Left lung (tissue), 10 donors: Measurements from ENCODE around the gene PPFIBP2. TPM values are rescaled to one million over a fixed set of nuclear protein-coding genes. Genes with fewer than 3 reads are reported as not detected.

Experiments
- ATAC-seq: fragments of 200-7000 bp; cut with Tn5 transposase; one replicate; pipeline ENCODE4 v1.9.1; 2020; ENCODE audit warnings: moderate library complexity
- DNase-seq, 4 donors: peaks; one replicate each; pipeline ENCODE4 v3.0.0-alpha.2; 2013 to 2020
- H3K27ac ChIP-seq, 2 donors: fragments of 200-600 bp; sonication (generic) in 1 of 2; one replicate each; pipeline versions ENCODE4 v1.5.0 to v1.8.0; 2020 to 2021
- H3K27me3 ChIP-seq, 2 donors: fragments of 200-600 bp; sonication (generic) in 1 of 2; one replicate each; pipeline versions ENCODE4 v1.5.0 to v1.8.0; 2020 to 2021
- H3K36me3 ChIP-seq, 2 donors: fragments of 200-600 bp; sonication (generic) in 1 of 2; one replicate each; pipeline versions ENCODE4 v1.5.0 to v1.8.0; 2020 to 2021
- H3K4me1 ChIP-seq, 2 donors: fragments of 200-600 bp; one replicate each; pipeline ENCODE4 v1.8.0; 2021
- H3K4me3 ChIP-seq, 2 donors: fragments of 200-600 bp; sonication (generic) in 1 of 2; one replicate each; pipeline versions ENCODE4 v1.5.0 to v1.8.0; 2020 to 2021; ENCODE audit warnings: mild to moderate bottlenecking in 1 of 2
- H3K9me3 ChIP-seq, 2 donors: fragments of 200-600 bp; sonication (generic) in 1 of 2; one replicate each; pipeline versions ENCODE4 v1.5.0 to v1.8.0; 2020 to 2021
- intact Hi-C, 2 donors: fragments of 100-400 bp; cut with DNase I; formaldehyde crosslinking; loops; one replicate each; pipeline versions ENCODE4 v1.11.2 to v1.14.2; 2022
- polyA plus RNA-seq, 6 donors: library from polyadenylated mRNA; unstranded; fragments of 120-200 nt; gene quantifications; one replicate each; pipeline ENCODE4 v1.2.1, GENCODE V29; 2013; ENCODE audit not compliant: insufficient read length in 6 of 6
- total RNA-seq, 2 donors: library from RNA; stranded (reverse); fragmentation: NEBNext Ultra II Directional; extraction: Animal tissue kit (Norgen Biotek cat#: 25700); gene quantifications; one replicate each; pipeline ENCODE4 v1.2.1, GENCODE V29; 2021
- TF ChIP-seq, protein P1 (sequence below), 2 donors: fragments of 200-600 bp; sonication (generic) in 1 of 2; IDR thresholded peaks; one replicate each; pipeline versions ENCODE4 v1.5.0 to v1.8.0; 2021; ENCODE audit warnings: antibody characterized with exemption in 2 of 2
- donor health status: DM: no; HTN: yes; CAD: no.
- donor health status: DM: no; HTN: no; CAD: no.

The PPFIBP2 gene
- total and polyA plus RNA-seq, 8 donors, result 18.7 to 48.7 (median 37.3) TPM

DNA sequence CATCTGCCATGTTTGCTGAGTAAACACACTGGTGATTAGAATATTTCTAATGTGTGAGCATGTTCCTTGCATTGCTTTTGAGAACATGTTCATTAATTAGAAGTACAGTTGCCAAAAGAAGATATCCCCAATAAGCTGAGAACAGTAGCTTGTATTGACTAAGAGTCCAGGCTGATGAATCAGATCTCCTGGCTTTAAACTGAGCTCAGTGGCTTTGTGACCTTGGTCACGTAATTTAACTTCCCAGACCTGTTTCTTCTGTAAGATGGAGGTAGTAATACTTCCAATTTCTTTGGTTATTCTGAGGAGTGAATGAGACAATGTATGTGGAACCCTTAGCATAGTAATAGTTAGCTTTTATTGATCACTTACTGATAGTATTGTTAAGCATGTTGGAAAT, 97.6 kb downstream of the PPFIBP2 start:
- Histone ChIP-seq H3K27ac (no peak overlapping the region), H3K4me1 (no peaks in the 10 kb centered on the region), H3K4me3 (no peak overlapping the region), H3K36me3 (peaks cover 0 to 10% of the 10 kb centered on the region in 2 donors), H3K27me3 (no peaks in the 10 kb centered on the region), H3K9me3 (no peaks in the 10 kb centered on the region)
- ATAC-seq (no peak), DNase-seq (no peak)
- intact Hi-C loops, result no loop called here
- TF ChIP-seq, protein P1, sequence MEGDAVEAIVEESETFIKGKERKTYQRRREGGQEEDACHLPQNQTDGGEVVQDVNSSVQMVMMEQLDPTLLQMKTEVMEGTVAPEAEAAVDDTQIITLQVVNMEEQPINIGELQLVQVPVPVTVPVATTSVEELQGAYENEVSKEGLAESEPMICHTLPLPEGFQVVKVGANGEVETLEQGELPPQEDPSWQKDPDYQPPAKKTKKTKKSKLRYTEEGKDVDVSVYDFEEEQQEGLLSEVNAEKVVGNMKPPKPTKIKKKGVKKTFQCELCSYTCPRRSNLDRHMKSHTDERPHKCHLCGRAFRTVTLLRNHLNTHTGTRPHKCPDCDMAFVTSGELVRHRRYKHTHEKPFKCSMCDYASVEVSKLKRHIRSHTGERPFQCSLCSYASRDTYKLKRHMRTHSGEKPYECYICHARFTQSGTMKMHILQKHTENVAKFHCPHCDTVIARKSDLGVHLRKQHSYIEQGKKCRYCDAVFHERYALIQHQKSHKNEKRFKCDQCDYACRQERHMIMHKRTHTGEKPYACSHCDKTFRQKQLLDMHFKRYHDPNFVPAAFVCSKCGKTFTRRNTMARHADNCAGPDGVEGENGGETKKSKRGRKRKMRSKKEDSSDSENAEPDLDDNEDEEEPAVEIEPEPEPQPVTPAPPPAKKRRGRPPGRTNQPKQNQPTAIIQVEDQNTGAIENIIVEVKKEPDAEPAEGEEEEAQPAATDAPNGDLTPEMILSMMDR (IDR thresholded peaks at IDR 0.05), result no peak

DNA sequence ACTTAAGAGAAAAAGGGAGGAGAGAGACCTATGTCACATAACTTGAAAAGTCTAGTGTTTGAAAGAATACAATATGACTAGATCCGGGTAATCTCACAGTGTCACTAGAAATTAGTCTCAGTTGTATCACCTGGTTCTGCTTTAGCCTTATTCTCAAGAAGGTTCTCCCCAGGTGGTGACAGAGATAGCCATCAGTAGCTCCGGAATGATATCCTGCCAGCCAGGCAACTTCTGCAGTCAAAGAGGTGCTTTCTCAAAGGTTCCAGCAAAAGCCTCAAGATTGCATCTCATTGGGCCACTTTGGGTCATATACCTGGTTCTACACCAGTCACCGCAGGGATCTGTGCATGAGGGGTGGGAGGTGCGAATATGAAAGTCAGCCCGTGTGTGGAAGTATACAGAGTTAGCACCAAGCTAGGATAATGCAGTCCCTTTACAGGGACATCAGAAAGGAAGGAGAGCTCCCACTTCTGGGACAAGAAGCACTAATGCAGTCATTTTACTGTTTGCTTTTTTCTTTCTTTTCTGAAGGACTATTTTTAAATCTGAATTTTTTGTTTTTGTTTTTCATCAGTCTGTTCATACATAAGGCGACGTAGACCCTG, 98.4 kb downstream of the PPFIBP2 start:
- no peak overlapping the region for H3K4me3 ChIP-seq
- H3K36me3 ChIP-seq, result peaks cover 0 to 15% of the 10 kb centered on the region in 2 donors
- intact Hi-C loops, result no loop called here
- DNase-seq (no peak), ATAC-seq (peak; percentile 40)
- H3K4me1 ChIP-seq, result no peaks in the 10 kb centered on the region
- H3K27me3 ChIP-seq, result no peaks in the 10 kb centered on the region
- H3K27ac ChIP-seq, result no peak overlapping the region
- TF ChIP-seq, protein P1 (IDR thresholded peaks at IDR 0.05), result no peak
- H3K9me3 ChIP-seq, result no peaks in the 10 kb centered on the region

DNA sequence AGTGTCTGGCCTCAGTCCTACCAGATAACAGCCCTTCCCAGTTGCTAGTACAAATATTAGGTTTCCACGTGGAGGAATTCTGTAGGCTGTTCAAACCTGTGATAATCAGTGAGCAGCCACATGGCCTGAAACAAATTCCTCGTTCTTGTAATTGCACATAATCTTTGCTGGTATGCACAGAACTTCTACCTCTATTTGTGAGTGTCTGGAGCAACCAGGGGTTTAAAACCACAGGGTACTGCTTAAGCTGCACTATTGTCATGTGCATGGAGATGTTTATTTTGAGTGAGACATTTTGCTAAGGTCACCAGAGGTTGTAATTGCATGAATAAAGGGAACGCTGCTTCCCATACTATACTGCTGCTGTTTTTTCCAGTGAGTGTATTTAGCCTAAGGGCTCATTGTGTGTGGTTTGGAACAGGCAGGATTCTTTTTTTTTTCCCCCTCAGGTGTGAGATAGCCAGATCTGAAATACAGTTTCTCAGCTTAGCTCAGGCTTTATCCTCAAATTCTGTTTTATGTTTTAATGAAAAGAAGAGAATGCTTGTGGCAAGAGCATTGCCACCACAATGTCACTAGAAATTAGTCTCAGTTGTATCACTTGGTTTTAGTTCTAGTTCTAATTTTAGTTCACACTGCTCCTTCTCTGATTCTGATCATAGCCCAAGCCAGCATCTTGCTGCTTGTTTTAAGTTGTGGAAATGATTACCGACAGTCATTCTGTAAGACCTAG, 99.0 kb downstream of the PPFIBP2 start:
- Histone ChIP-seq H3K27me3 (no peaks in the 10 kb centered on the region), H3K36me3 (peaks cover 0 to 16% of the 10 kb centered on the region in 2 donors), H3K4me1 (no peaks in the 10 kb centered on the region), H3K9me3 (no peaks in the 10 kb centered on the region), H3K27ac (no peak overlapping the region), H3K4me3 (no peak overlapping the region)
- DNase-seq, result no peak
- ATAC-seq, result peak; percentile 76
- intact Hi-C loops, result no loop called here
- TF ChIP-seq, protein P1 (IDR thresholded peaks at IDR 0.05), result no peak

DNA sequence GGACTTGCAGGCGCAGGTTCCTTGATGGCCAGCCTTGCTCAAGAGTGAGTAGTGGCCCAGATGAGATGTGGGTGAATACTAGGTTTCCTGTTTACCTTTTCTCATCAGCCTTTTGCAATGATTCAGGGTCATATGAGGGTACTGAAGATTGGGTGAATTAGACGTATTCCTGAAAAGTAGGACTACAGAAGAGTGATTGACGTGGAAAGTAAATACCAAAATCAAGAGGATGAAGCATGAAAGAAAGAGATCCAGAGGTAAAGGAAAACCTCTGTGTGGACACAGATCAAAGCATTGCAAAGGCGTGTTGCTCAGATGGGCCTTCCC, 99.6 kb downstream of the PPFIBP2 start:
- intact Hi-C loops, result no loop called here
- ATAC-seq (peak; percentile 23), DNase-seq (no peak)
- Histone ChIP-seq H3K27ac (no peak overlapping the region), H3K36me3 (peaks cover 0 to 16% of the 10 kb centered on the region in 2 donors), H3K4me3 (no peak overlapping the region), H3K4me1 (no peaks in the 10 kb centered on the region), H3K9me3 (no peaks in the 10 kb centered on the region), H3K27me3 (no peaks in the 10 kb centered on the region)
- TF ChIP-seq, protein P1 (IDR thresholded peaks at IDR 0.05), result no peak

DNA sequence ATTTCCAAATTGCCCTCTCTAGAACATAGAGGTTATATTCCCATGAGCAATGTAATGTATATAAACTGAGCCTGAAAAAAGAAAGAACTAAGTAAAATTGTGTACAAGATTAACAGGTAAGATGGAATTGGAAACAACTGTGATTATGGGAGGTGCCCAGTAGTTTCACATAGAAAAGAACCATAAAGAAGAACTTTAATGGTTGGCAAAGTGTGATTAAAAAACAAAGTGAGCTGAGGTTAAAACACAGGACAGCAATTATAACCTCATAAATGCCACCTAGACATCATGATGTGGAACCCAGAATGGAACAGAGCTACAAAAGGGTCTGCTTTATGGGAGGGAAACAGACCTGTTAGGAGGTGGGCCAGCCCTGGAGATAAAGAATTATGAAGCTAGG, 100.9 kb downstream of the PPFIBP2 start:
- intact Hi-C loops, result no loop called here

More for the DNA sequence above, 100.9 kb downstream of the PPFIBP2 start:
- TF ChIP-seq, protein P1 (IDR thresholded peaks at IDR 0.05), result no peak
- Histone ChIP-seq H3K9me3 (no peaks in the 10 kb centered on the region), H3K4me1 (no peaks in the 10 kb centered on the region), H3K27ac (no peak overlapping the region), H3K27me3 (no peaks in the 10 kb centered on the region), H3K4me3 (no peak overlapping the region), H3K36me3 (peaks cover 0 to 16% of the 10 kb centered on the region in 2 donors)
- ATAC-seq (no peak), DNase-seq (no peak)
